GM12874 (cell line): Measurements from ENCODE around the gene TLR10.
A peak's percentile ranks its signal among the peaks of the same experiment; 100 is the strongest.

ENCODE experiments used
- TF ChIP-seq, protein P1 (sequence below): IDR thresholded peaks from 2 replicates; pipeline ENCODE4 v1.5.1; 2011; ENCODE audit warnings: low read depth, mild to moderate bottlenecking, control low read depth, low read length, moderate library complexity; ENCODE audit not compliant: insufficient read depth

The TLR10 gene, protein sequence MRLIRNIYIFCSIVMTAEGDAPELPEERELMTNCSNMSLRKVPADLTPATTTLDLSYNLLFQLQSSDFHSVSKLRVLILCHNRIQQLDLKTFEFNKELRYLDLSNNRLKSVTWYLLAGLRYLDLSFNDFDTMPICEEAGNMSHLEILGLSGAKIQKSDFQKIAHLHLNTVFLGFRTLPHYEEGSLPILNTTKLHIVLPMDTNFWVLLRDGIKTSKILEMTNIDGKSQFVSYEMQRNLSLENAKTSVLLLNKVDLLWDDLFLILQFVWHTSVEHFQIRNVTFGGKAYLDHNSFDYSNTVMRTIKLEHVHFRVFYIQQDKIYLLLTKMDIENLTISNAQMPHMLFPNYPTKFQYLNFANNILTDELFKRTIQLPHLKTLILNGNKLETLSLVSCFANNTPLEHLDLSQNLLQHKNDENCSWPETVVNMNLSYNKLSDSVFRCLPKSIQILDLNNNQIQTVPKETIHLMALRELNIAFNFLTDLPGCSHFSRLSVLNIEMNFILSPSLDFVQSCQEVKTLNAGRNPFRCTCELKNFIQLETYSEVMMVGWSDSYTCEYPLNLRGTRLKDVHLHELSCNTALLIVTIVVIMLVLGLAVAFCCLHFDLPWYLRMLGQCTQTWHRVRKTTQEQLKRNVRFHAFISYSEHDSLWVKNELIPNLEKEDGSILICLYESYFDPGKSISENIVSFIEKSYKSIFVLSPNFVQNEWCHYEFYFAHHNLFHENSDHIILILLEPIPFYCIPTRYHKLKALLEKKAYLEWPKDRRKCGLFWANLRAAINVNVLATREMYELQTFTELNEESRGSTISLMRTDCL

GRCh38 chr4:38782452-38783108 is at the start of gene TLR10:
Gene TLR10, minus strand, starts transcription at chr4:38782990. Its CDS starts 7,400 bp downstream, at chr4:38775590.
- TF ChIP-seq, protein P1, sequence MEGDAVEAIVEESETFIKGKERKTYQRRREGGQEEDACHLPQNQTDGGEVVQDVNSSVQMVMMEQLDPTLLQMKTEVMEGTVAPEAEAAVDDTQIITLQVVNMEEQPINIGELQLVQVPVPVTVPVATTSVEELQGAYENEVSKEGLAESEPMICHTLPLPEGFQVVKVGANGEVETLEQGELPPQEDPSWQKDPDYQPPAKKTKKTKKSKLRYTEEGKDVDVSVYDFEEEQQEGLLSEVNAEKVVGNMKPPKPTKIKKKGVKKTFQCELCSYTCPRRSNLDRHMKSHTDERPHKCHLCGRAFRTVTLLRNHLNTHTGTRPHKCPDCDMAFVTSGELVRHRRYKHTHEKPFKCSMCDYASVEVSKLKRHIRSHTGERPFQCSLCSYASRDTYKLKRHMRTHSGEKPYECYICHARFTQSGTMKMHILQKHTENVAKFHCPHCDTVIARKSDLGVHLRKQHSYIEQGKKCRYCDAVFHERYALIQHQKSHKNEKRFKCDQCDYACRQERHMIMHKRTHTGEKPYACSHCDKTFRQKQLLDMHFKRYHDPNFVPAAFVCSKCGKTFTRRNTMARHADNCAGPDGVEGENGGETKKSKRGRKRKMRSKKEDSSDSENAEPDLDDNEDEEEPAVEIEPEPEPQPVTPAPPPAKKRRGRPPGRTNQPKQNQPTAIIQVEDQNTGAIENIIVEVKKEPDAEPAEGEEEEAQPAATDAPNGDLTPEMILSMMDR = peak; percentile 51; the same call in 1 of the 2 replicates

GRCh38 chr4:38832206-38832605 is 49.4 kb upstream of the TLR10 start:
- TF ChIP-seq, protein P1 = no peak

DNA sequence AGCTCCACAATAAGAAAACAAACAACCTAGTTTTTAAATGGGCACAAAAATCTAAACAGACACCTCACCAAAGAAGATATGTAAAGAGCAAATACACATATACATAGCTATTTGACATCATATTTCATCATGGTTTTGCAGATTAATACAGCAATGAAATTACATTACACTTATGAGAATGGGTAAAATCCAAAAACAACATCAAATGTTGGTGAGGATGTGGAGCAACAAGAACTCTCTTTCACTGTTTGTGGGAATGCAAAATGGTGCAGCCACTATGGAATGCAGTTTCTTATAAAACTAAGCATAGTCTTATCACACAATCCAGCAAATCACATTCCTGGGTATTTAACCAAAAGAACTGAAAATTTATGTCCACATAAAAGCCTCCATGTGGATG is 48.9 kb upstream of the TLR10 start:
- TF ChIP-seq, protein P1 = no peak

DNA sequence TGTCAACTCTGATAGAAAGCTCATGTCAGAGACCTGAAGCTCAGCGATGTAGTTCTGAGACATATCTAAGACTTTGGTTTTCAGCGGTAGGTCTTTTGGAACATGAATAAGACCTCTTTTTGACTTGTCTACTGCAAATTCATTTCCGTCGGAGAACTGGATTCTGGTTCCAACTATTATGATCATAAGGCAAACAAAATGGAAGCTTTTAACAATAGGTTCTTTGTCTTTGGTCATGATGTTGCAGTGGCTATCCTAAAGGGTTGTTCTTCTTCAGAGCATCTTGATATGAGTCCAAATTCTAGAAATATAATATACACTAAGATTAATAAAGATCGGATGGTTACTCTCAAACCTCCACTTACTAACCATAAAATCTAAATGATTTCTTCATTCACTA is 46.4 kb upstream of the TLR10 start:
- TF ChIP-seq, protein P1 = no peak

DNA sequence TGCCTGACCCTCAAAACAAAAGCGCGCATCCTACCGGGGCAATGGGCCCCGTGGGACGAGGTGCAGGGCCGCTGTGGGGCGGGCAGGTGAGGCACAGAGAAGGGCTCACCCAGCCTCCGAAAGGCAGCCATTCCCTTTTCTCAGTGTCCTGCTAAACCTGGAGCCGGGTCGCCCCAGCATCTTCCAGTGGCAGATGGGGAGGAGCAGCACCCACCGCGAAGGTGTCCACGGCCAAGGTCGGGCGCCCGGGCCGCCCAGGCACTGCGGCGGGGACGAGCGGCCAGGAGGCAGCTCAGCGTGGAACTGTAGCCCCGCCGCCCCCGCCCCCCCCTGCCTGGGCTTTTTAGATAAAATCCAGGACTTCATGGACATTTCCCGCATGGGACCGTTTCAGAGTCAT is 41.0 kb upstream of the TLR10 start:
- TF ChIP-seq, protein P1 = no peak

DNA sequence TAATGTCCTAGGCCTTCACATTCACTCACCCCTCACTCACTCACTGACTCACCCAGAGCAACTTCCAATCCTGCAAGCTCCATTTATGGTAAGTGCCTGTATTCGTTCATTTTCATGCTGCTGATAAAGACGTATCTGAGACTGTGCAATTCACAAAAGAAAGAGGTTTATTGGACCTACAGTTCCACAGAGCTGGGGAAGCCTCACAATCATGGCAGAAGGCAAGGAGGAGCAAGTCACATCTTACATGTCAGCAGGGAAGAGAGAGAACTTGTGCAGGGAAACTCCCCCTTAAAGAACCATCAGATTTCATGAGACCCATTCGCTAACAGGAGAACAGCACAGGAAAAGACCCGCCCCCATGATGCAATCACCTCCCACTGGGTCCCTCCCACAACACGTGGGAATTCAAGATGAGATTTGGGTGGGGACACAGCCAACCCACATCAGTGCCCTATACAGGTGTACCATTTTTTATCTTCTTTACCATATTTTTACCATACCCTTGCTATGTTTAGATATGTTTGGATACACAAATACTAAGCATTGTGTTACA is 40.0 kb upstream of the TLR10 start:
- TF ChIP-seq, protein P1 = no peak

GRCh38 chr4:38821739-38822138 is 38.9 kb upstream of the TLR10 start:
- TF ChIP-seq, protein P1 = no peak
